Transverse colon (tissue), 4 donors: ENCODE measurements around the gene SRRT.

Source experiments
- CTCF ChIP-seq, 5 experiments: fragments of 200-600 bp in 3 of 5; fragments of 450-650 bp in 2 of 5; sonication (generic) in 3 of 5; IDR thresholded peaks; 1 replicate in 2 of 5; 2 replicates in 3 of 5; pipeline ENCODE4 v1.5.1; 2016 to 2017; ENCODE audit warnings: antibody characterized with exemption in 5 of 5, inconsistent platforms in 3 of 5, mild to moderate bottlenecking in 2 of 5, moderate library complexity in 1 of 5
- EP300 ChIP-seq: sonication (generic); formaldehyde crosslinking; IDR thresholded peaks from one replicate; pipeline ENCODE4 v1.6.1; 2017; ENCODE audit warnings: antibody characterized with exemption, low read depth
- POLR2A ChIP-seq: fragments of 450-650 bp; IDR thresholded peaks from one replicate; pipeline ENCODE4 v1.6.1; 2016; ENCODE audit warnings: antibody characterized with exemption, mild to moderate bottlenecking, moderate library complexity
- POLR2AphosphoS5 ChIP-seq, 3 donors: sonication (generic); formaldehyde crosslinking; IDR thresholded peaks; one replicate each; pipeline ENCODE4 v1.6.1; 2016; ENCODE audit warnings: antibody characterized with exemption in 3 of 3

- TF ChIP-seq POLR2A, result no peak
- TF ChIP-seq CTCF (IDR thresholded peaks at IDR 0.05), result no peak
- no peak for TF ChIP-seq POLR2AphosphoS5 (IDR thresholded peaks at IDR 0.05)
- no peak for TF ChIP-seq EP300
These were observed 26.1 kb downstream of the SRRT start for GRCh38 chr7:100900978-100901377.
